ENCODE results near the gene HMGN5.

HMGN5 gene

DNA sequence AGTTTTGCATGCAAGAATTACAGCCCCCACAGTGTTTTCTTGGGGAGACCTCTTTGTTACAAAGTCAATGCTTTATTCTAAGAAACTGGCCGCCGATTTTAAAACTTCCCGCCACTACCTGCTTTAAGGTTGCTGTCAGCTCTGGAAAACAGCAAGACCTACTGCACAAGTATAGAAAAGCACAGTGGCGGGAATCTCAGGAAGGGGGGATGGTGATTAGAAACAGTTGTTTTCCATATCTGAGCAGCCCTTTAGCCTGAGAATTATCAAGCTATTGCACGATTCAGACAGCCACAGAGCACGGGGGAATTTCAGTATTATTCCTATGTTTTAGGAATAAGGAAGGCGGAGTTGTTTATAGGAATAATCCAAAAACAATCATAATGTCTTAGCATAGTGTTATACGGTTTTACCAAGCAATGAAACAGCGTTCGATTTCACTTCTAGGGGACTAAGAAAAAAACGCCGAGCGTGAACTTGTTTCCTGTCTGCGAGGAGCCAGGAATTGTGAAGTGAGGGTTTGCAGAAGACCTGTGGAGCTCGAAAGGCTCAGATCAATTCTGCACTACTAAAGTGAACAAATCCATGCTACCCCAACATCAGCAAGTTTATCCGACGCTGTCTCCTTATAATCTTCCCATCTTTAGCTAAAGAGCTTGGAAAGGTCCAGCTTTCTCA is 81.3 kb downstream of the HMGN5 start:
- DNase-seq: peak; percentile 59

DNA sequence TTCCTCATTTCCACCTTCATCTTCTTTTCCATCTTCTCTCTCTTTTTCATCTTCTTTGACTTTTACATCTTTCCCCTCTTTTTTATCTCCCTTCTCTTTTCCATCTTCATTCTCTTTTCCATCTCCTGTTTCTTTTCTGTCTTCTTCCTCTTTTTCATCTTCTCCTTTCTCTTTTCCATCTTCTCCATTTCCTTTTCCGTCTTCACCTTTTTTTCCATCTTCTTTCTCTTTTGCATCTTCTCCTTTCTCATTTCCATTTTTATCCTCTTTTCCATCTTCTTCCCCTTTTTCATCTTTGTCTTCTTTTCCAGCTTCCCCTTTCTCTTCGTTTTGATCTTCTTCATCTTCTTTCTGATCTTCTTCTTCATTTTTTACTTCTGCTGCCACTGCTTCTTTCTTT is 87.0 kb downstream of the HMGN5 start:
- DNase-seq: no peak

DNA sequence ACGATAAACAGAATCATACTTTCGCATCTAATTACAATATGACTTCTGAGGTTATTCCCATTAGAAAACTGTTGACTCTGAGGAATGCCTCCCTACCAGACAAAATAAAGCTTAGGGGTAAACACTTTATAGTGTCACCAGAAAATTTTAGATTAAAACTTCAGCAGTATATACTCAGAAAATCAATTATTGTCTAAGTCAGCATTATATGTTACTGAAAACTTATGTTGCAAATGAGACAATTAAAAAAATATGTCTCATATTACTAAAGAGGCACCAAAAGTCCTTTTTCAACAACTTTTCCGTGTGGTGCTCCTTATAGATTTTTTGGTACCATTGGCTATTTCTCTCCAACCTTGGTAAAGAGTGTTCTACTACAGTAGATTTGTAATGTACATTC is 91.4 kb downstream of the HMGN5 start:
- no peak for DNase-seq

DNA sequence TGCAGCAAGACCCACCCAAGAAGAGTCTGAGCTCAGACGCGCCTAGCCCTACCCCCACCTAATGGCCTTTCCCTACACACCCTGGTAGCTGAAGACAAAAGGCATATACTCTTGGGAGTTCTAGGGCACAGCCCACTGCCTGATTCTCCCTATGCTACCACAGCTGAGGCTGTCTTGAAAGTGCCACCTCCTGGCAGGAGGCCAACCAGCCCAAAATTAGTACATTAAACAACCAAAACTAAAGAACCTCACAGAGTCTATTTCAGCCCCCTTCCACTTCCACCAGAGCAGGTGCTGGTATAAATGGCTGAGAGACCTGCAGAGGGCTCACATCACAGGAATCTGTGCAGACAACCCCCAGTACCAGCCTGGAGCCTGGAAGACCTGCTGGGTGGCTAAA is 119.1 kb downstream of the HMGN5 start:
- DNase-seq: no peak
